GM12865 (cell line): ENCODE measurements around the gene FZR1.
A peak's percentile ranks its signal among the peaks of the same experiment; 100 is the strongest.

Experiments used
- DNase-seq: peaks from one replicate; pipeline ENCODE4 v3.0.0; 2010; ENCODE audit warnings: low read depth
- H3K4me3 ChIP-seq: 2 replicates; pipeline ENCODE4 v1.5.1; 2011; ENCODE audit warnings: mild to moderate bottlenecking, low read depth, low read length, control low read depth
- TF ChIP-seq, protein P1 (sequence below): IDR thresholded peaks from 2 replicates; pipeline ENCODE4 v1.5.1; 2011; ENCODE audit warnings: low read length, control low read depth, low read depth, inconsistent platforms; ENCODE audit not compliant: insufficient read depth; ENCODE audit errors: missing control alignments

The FZR1 gene

DNA sequence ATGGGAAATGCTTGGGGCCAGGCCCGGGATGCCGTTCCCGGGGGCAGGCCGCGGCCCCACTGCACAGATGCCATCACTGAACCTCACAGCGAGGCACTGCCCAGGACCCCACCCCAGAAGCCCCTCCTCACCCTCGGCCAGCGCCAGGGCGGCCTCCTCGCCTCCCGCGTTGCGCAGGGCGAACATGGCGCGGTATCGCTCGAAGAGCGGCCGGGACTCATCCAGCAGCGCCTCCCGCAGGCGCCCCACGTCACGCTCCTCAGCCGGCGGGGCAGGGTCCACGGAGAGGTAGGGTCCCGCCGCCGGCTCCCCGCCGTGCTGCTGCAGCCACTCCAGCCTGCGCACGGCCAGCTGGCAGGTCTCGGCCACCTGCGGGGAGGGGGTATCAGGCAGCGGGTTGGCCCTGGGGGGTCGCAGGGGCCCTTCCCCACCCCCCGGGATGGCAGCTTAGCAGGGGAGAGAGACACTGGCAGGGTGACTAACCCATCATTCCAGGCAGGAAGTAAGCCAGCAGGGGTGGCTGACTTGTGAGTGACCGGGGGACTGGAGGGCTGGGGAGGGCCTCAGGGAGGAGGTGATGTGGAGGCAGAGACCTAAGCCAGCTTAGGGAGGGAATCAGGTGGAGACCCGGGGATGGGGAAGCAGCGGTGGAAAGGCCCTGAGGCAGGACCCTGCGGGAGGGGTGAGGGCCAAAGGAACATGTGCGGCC, 13.8 kb upstream of the FZR1 start:
- DNase-seq = no peak
- TF ChIP-seq, protein P1, sequence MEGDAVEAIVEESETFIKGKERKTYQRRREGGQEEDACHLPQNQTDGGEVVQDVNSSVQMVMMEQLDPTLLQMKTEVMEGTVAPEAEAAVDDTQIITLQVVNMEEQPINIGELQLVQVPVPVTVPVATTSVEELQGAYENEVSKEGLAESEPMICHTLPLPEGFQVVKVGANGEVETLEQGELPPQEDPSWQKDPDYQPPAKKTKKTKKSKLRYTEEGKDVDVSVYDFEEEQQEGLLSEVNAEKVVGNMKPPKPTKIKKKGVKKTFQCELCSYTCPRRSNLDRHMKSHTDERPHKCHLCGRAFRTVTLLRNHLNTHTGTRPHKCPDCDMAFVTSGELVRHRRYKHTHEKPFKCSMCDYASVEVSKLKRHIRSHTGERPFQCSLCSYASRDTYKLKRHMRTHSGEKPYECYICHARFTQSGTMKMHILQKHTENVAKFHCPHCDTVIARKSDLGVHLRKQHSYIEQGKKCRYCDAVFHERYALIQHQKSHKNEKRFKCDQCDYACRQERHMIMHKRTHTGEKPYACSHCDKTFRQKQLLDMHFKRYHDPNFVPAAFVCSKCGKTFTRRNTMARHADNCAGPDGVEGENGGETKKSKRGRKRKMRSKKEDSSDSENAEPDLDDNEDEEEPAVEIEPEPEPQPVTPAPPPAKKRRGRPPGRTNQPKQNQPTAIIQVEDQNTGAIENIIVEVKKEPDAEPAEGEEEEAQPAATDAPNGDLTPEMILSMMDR = no peak

DNA sequence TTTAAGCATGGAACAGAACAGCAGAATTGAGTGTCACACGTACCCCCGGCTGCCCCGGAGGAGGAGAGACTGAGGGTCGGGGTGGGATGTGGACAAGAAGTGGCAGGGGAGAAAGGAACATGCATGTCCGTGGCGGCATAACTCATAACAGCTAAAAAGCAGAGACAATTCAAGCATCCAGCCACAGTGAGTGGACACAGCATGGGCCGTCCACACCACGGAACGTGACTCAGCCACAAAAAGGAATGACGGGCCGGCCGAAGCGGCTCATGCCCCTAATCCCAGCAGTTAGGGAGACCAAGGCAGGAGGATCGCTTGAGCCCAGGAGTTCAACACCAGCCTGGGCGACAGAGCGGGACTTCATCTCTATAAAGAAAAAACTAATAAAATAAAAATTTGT, 13.2 kb upstream of the FZR1 start:
- no peak for DNase-seq
- H3K4me3 ChIP-seq = no peak overlapping the region
- TF ChIP-seq, protein P1 = no peak

More for the DNA sequence above, 13.8 kb upstream of the FZR1 start:
- H3K4me3 ChIP-seq = no peak overlapping the region

DNA sequence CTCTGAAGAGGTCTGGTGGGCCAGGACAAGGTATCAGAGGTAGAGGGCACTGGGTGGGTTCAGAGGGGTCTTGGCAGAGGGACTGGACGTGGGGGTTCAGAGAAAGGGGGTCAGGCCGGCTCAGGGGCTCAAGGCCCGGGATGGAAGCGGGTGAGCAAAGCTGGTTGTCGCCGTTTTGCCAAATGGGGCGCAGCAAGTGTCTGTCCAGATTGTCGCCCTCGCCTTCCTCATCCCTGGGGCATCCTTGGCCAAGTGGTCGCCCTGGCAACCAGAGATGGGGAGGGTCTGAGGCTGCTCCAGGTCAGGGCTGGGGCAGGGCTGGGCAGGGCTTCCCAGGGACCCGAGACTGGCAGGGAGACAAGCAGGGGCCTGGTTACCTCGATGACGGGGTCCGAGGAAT, 12.5 kb upstream of the FZR1 start:
- H3K4me3 ChIP-seq = no peak overlapping the region
- no peak for DNase-seq
- TF ChIP-seq, protein P1 = no peak

DNA sequence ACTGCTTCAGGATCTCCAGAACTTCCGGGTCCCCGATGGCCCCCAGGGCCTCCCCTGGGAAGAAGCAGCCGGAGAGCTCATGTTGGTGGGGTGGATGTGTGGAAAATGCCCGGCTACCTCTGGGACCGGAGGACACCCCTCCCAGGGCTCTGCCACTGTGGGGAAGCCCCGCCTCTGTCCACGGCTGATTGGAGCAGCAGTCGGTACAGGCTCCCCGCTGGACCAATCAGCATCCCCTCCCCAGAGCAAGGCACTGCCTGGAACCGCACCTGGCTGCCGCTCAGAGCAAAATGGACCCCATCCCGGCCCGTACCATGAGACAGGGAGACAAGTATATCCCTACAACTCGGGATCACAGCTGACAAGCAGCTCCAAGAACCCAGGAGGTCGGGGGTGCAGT, 12.1 kb upstream of the FZR1 start:
- TF ChIP-seq, protein P1 = no peak
- peak; percentile 23 for DNase-seq
- no peak overlapping the region for H3K4me3 ChIP-seq

DNA sequence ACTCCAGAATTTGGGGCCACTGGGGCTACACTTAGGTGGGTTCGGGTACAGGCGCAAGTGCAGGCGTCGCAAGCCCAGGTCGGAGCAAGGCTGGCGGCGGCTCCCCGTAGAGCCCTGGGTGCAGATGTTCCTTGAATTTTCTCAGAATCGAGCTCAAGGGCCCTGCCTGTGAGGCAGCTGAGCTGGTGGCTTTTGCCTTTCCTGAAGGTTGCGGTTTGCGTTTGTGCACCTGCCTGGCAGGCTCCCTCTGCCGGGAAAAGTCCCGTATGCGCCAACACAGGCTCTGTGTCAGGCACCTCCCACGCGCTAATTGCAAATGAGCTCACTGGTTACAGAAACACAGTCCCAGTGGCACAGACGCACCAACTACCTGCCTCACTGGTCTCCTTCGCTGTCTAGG, 11.6 kb upstream of the FZR1 start:
- no peak overlapping the region for H3K4me3 ChIP-seq
- TF ChIP-seq, protein P1 = no peak
- DNase-seq = no peak

DNA sequence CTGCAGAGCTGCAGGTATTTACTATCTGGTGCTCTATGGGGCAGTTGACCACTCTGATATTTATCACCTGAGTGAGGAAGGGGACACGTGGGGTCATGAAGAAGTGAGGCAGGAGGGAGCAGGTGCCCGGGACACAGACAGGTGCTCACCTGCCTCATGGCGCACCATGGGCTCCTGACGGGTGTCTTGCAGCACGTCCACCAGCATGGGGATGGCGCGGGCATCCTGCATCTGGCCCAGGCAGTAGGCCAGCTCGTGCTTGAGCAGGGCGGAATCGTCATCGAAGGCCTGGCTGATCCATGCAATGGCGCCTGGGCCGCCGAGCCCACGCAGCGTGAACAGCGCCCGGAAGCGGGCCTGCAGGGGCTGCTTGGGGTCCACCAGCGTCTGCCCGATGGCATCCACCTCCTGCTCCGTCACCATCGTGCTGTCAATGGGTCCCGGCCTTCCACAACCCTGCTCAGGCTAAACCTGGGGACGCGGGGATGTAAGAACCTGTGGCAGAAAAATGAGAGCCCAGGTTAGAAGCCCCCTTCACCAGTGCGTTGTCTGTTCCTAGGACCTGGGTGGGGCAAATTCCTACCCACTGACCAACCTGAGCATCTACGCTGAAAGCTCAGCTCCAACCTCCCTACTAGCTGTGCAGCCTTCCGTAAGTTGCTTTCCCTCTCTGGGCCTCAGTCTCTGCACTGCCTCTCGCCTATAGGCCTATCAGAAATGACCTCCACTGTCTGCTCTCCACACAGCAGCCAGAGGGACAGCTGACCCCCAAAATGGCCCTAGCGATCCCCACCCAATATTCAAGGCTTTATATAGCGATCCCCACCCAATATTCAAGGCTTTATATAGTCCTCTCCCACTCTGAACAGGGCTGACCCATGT, 9.5 kb upstream of the FZR1 start:
- no peak overlapping the region for H3K4me3 ChIP-seq
- DNase-seq = no peak
- TF ChIP-seq, protein P1 = no peak
